GM21390 (cell line): Measurements from ENCODE around the gene TRIM71.
"Not testable (repeated sequence)": the region's sequence is repeated elsewhere in the genome, so short reads cannot be mapped to it uniquely, and the experiment has no call there.

Experiments
- ATAC-seq: cut with Tn5 transposase; IDR thresholded peaks from one replicate; pipeline ENCODE4 v1.9.1; 2021; ENCODE audit not compliant: unreplicated experiment

TRIM71 gene

GRCh38 chr3:32842531-32842931, 24.7 kb downstream of the TRIM71 start:
- ATAC-seq, result no peak

- no peak for ATAC-seq
Measured at GRCh38 chr3:32842987-32843386, 25.2 kb downstream of the TRIM71 start.

GRCh38 chr3:32843510-32844321, 25.9 kb downstream of the TRIM71 start:
- no peak for ATAC-seq

- ATAC-seq, result no peak
Measured at GRCh38 chr3:32844322-32844654, 26.5 kb downstream of the TRIM71 start.

GRCh38 chr3:32844914-32845313, 27.1 kb downstream of the TRIM71 start:
- ATAC-seq, result no peak

GRCh38 chr3:32845546-32845945, 27.7 kb downstream of the TRIM71 start:
- ATAC-seq, result not testable (repeated sequence)

GRCh38 chr3:32847045-32847444, 29.2 kb downstream of the TRIM71 start:
- ATAC-seq, result not testable (repeated sequence)

- ATAC-seq, result no peak
Measured at GRCh38 chr3:32847528-32847927, 29.7 kb downstream of the TRIM71 start.

- no peak for ATAC-seq
Measured at GRCh38 chr3:32848215-32848614, 30.4 kb downstream of the TRIM71 start.

- ATAC-seq, result no peak
Measured at GRCh38 chr3:32849046-32849445, 31.2 kb downstream of the TRIM71 start.

GRCh38 chr3:32850226-32850625, 32.4 kb downstream of the TRIM71 start:
- no peak for ATAC-seq

- ATAC-seq, result no peak
Measured at GRCh38 chr3:32850636-32851035, 32.8 kb downstream of the TRIM71 start.

GRCh38 chr3:32852146-32852545, 34.3 kb downstream of the TRIM71 start:
- ATAC-seq, result no peak

- no peak for ATAC-seq
Measured at GRCh38 chr3:32855350-32855953, 37.7 kb downstream of the TRIM71 start.

- no peak for ATAC-seq
Measured at GRCh38 chr3:32856355-32856889, 38.6 kb downstream of the TRIM71 start.

GRCh38 chr3:32856901-32857507, 39.2 kb downstream of the TRIM71 start:
- ATAC-seq, result no peak

GRCh38 chr3:32857921-32858320, 40.1 kb downstream of the TRIM71 start:
- no peak for ATAC-seq

- ATAC-seq, result no peak
Measured at GRCh38 chr3:32859604-32860237, 41.9 kb downstream of the TRIM71 start.

- ATAC-seq, result no peak
Measured at GRCh38 chr3:32860499-32860898, 42.7 kb downstream of the TRIM71 start.

GRCh38 chr3:32861681-32862080, 43.9 kb downstream of the TRIM71 start:
- ATAC-seq, result no peak

GRCh38 chr3:32862247-32862935, 44.6 kb downstream of the TRIM71 start:
- ATAC-seq, result no peak
